Measurements from ENCODE around the gene IFNE. TPM values are rescaled to one million over a fixed set of nuclear protein-coding genes. Genes with fewer than 3 reads are reported as not detected.

IFNE gene
- total RNA-seq: 1.7 and 2.3 TPM in 2 replicates

DNA sequence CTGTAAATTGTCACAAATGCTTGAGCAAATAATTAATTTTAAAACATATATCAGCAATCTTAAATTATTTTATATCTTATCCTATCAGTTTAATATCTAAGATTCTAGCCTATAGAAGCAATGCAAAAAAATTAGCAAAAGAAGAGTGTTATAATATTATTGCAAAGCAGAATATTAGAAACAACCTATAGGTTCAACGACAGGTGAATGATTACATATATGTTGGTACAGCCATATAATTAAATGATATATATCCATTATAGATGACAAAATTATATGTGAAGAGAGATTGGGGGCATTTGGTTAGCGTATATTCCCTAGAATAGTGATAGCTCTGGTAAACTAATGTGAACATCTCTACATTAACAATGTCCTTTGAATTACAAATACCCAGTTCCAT lies at the start of gene IFNE:
Gene IFNE (minus strand): TSS at position 101 of the 400 bp plus-strand sequence. CDS start 619 bp downstream, outside the sequence.
- DNase-seq (ENCODE audit: low read depth): no peak
- H3K4me3 ChIP-seq (ENCODE audit: low read depth, low read length): no peak within 1 kb of the TSS
- TF ChIP-seq CTCF (IDR thresholded peaks at IDR 0.05; ENCODE audit: insufficient read depth, low read depth, low read length): no peak

DNA sequence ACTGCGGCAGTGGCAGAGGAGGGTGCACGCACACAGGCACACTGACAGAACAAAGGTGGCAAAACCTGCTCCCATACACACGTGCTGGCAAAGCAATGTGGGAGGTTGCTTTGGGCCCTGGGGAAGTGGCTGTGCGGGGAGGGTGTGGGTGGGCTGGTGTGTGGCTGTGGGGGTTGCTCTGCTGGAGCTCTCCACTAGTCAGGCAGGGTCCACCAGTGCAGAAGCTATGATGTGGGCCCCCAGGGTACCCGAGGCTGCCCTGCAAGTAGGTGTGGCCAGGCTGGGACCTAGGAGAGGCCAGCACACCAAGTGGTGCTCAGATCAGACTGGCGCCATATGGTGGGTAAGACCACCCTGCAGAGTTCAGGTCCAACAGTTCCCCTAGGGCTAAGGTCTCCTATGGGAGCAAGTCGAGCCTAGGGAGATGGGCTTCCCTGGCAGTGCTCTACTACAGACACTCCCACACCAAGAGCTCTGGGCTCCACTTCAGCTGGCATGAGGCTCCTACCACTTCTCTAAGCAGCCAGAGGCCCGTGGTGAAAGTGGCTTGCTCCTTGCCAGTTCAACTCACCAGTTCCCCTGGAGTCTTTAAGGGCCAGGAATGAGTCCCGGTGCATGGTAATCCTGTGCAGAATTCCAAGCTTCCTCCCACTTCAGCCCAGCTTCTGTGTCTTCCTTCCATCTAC lies 46.2 kb upstream of the IFNE start:
- no peak for TF ChIP-seq CTCF (IDR thresholded peaks at IDR 0.05; ENCODE audit: insufficient read depth, low read depth, low read length)
- no peak overlapping the region for H3K4me3 ChIP-seq (ENCODE audit: low read depth, low read length)
- DNase-seq (ENCODE audit: low read depth): no peak

DNA sequence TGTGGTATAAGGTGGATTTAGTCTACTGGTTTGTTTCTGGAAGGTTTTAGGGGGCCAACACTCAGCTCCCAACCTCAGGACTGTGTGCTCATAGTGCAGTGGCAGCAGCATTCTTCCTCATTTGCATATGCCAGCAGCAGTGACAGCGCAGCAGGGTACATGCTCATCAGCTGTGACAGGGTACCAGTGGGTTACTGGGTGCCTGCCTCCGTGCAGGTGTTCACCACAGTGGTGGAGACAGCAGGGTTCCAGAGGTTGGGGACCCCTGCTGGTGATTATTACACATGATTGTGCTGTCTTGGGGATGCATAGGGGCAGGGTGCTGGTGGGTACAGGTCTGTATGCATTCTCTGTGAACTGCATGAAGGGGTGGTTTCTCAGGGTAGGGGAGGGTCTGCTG lies 45.5 kb upstream of the IFNE start:
- no peak for DNase-seq (ENCODE audit: low read depth)
- no peak for TF ChIP-seq CTCF (IDR thresholded peaks at IDR 0.05; ENCODE audit: insufficient read depth, low read depth, low read length)
- H3K4me3 ChIP-seq (ENCODE audit: low read depth, low read length): no peak overlapping the region

GRCh38 chr9:21525174-21525573 lies 43.1 kb upstream of the IFNE start:
- no peak for DNase-seq (ENCODE audit: low read depth)

GRCh38 chr9:21524099-21524830 lies 42.2 kb upstream of the IFNE start:
- no peak overlapping the region for H3K4me3 ChIP-seq (ENCODE audit: low read depth, low read length)
- TF ChIP-seq CTCF (IDR thresholded peaks at IDR 0.05; ENCODE audit: insufficient read depth, low read depth, low read length): no peak
- no peak for DNase-seq (ENCODE audit: low read depth)

More at GRCh38 chr9:21525174-21525573, 43.1 kb upstream of the IFNE start:
- no peak for TF ChIP-seq CTCF (IDR thresholded peaks at IDR 0.05; ENCODE audit: insufficient read depth, low read depth, low read length)
- no peak overlapping the region for H3K4me3 ChIP-seq (ENCODE audit: low read depth, low read length)

DNA sequence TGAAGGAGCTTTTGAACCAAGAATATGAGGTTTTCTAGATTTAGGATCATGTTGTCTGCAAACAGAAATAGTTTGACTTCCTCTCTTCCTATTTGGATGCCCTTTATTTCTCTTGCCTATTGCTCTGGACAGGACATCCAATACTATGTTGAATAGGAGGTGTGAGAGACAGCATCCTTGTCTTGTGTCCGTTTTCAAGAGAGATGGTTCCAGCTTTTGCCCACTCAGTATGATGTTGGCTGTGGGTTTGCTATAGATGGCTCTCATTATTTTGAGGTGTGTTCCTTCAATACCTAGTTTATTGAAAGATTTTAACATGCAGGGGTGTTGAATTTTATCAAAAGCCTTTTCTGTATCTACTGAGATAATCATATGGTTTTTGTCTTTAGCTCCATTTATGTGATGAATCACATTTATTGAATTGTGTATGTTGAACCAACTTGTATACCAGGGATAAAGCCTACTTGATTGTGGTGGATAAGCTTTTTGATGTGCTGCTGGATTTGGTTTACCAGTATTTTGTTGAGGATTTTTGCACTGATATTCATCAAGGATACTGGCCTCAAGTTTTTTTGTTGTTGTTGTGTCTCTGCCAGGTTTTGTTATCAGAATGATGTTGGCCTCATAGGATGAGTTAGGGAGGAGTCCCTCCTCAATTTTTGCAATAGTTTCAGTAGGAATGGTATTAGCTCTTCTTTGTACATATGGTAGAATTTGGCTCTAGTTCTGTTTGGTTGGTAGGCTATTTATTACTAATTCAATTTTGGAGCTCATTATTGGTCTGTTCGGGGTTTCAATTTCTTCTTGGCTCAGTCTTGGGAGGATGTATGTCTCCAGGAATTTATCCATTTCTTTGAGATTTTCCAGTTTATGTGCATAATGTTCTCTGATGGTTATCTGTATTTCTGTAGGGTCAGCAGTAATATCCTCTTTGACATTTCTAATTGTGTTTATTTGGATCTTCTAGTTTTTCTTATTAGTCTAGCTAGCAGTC lies 41.2 kb upstream of the IFNE start:
- no peak for TF ChIP-seq CTCF (IDR thresholded peaks at IDR 0.05; ENCODE audit: insufficient read depth, low read depth, low read length)
- DNase-seq (ENCODE audit: low read depth): peak; percentile 24
- no peak overlapping the region for H3K4me3 ChIP-seq (ENCODE audit: low read depth, low read length)

Measured in fibroblast of villous mesenchyme (primary cell).